Measurements from ENCODE around the gene LMX1B. TPM values are rescaled to one million over a fixed set of nuclear protein-coding genes. Genes with fewer than 3 reads are reported as not detected.

LMX1B gene
- polyA plus RNA-seq, 1 donor from 2014 or later: not detected

DNA sequence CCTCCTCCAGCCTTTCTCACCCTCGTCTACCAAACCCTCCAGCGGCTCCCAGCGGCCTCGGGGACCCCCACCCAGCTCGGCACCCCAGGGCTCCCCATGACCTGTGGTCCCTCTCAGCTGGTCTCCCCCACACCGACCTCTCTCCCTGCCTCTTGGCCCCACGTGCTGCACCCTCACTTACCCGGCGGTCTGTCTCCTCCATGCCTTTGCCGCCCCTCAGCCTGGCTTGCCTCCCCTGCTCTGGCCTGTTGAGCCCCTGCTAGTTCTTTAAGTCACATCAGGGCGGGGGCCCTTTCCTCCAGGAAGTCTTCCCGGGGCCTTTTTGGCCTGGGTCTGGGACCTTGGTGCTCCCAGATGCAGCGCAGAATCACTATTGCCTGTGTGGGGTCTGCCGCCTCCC lies 81.5 kb downstream of the LMX1B start:
- H3K79me2 ChIP-seq (replicated peaks; ENCODE audit: insufficient read depth, low read length): no peaks in the 10 kb centered on the region
- no peaks in the 10 kb centered on the region for H4K20me1 ChIP-seq (ENCODE audit: insufficient read depth)
- no peaks in the 10 kb centered on the region for H3K9me3 ChIP-seq (ENCODE audit: low read length)
- no peaks in the 10 kb centered on the region for H3K9me2 ChIP-seq (ENCODE audit: insufficient read depth, low read length)
- H3K9ac ChIP-seq (ENCODE audit: low read length): no peak overlapping the region
- no peak overlapping the region for H3K4me2 ChIP-seq (ENCODE audit: low read length)
- no peaks in the 10 kb centered on the region for H3K36me3 ChIP-seq (ENCODE audit: insufficient read depth, low read length)
- no peaks in the 10 kb centered on the region for H3F3A ChIP-seq (ENCODE audit: insufficient read depth, low read length, poor library complexity, severe bottlenecking)
- H3K27ac ChIP-seq (ENCODE audit: low read length): no peak overlapping the region
- no peak overlapping the region for H2AFZ ChIP-seq (ENCODE audit: low read depth, low read length)
- H3K27me3 ChIP-seq (ENCODE audit: insufficient read depth, low read depth, low read length): no peaks in the 10 kb centered on the region
- H3K4me3 ChIP-seq (ENCODE audit: low read length): no peak overlapping the region
- TF ChIP-seq EP300 (conservative IDR thresholded peaks at IDR 0.05; ENCODE audit: poor library complexity, severe bottlenecking) (no peak), TAF1 (IDR thresholded peaks at IDR 0.05; ENCODE audit: low read depth) (no peak), SMC3 (conservative IDR thresholded peaks at IDR 0.05; ENCODE audit: poor library complexity) (no peak), POLR2AphosphoS5 (IDR thresholded peaks at IDR 0.05) (no peak), EZH2 (IDR thresholded peaks at IDR 0.05; ENCODE audit: borderline replicate concordance, insufficient read depth, low read length, poor library complexity, severe bottlenecking) (no peak), MXI1 (conservative IDR thresholded peaks at IDR 0.05; ENCODE audit: poor library complexity, severe bottlenecking) (no peak), RAD21 (conservative IDR thresholded peaks at IDR 0.05) (no peak)
- TF ChIP-seq, protein P1, sequence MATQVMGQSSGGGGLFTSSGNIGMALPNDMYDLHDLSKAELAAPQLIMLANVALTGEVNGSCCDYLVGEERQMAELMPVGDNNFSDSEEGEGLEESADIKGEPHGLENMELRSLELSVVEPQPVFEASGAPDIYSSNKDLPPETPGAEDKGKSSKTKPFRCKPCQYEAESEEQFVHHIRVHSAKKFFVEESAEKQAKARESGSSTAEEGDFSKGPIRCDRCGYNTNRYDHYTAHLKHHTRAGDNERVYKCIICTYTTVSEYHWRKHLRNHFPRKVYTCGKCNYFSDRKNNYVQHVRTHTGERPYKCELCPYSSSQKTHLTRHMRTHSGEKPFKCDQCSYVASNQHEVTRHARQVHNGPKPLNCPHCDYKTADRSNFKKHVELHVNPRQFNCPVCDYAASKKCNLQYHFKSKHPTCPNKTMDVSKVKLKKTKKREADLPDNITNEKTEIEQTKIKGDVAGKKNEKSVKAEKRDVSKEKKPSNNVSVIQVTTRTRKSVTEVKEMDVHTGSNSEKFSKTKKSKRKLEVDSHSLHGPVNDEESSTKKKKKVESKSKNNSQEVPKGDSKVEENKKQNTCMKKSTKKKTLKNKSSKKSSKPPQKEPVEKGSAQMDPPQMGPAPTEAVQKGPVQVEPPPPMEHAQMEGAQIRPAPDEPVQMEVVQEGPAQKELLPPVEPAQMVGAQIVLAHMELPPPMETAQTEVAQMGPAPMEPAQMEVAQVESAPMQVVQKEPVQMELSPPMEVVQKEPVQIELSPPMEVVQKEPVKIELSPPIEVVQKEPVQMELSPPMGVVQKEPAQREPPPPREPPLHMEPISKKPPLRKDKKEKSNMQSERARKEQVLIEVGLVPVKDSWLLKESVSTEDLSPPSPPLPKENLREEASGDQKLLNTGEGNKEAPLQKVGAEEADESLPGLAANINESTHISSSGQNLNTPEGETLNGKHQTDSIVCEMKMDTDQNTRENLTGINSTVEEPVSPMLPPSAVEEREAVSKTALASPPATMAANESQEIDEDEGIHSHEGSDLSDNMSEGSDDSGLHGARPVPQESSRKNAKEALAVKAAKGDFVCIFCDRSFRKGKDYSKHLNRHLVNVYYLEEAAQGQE (IDR thresholded peaks at IDR 0.05; ENCODE audit: borderline replicate concordance): no peak
- TF ChIP-seq, protein P2, sequence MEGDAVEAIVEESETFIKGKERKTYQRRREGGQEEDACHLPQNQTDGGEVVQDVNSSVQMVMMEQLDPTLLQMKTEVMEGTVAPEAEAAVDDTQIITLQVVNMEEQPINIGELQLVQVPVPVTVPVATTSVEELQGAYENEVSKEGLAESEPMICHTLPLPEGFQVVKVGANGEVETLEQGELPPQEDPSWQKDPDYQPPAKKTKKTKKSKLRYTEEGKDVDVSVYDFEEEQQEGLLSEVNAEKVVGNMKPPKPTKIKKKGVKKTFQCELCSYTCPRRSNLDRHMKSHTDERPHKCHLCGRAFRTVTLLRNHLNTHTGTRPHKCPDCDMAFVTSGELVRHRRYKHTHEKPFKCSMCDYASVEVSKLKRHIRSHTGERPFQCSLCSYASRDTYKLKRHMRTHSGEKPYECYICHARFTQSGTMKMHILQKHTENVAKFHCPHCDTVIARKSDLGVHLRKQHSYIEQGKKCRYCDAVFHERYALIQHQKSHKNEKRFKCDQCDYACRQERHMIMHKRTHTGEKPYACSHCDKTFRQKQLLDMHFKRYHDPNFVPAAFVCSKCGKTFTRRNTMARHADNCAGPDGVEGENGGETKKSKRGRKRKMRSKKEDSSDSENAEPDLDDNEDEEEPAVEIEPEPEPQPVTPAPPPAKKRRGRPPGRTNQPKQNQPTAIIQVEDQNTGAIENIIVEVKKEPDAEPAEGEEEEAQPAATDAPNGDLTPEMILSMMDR (IDR thresholded peaks at IDR 0.05; ENCODE audit: poor library complexity, severe bottlenecking): no peak

DNA sequence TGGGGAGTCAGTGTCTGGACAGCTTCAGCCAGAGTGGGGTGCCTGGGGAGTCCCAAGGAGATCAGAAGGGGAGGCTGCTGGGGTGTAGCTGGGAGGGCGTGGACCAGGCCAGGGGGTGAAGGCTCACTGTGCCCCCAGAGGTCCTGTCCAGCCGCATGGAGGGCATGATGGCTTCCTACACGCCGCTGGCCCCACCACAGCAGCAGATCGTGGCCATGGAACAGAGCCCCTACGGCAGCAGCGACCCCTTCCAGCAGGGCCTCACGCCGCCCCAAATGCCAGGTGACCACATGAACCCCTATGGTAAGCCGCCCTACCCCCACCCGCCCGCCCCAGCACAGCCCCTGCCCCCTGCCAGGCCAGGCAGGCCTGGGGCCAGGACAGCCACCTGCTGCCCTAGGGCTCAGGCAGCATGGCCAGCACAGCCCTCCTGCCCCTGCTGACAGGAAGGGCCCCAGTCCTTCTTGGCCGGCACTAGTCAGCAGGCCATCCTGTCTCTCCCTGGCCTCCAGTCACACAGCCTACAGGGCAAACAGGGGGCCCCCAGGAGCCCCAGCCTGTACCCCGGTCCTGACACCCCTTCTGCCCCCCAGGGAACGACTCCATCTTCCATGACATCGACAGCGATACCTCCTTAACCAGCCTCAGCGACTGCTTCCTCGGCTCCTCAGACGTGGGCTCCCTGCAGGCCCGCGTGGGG lies 82.1 kb downstream of the LMX1B start:
- no peaks in the 10 kb centered on the region for H3K36me3 ChIP-seq (ENCODE audit: insufficient read depth, low read length)
- H3K27me3 ChIP-seq (ENCODE audit: insufficient read depth, low read depth, low read length): no peaks in the 10 kb centered on the region
- H3K9ac ChIP-seq (ENCODE audit: low read length): no peak overlapping the region
- H2AFZ ChIP-seq (ENCODE audit: low read depth, low read length): no peak overlapping the region
- H3K4me2 ChIP-seq (ENCODE audit: low read length): no peak overlapping the region
- no peak overlapping the region for H3K27ac ChIP-seq (ENCODE audit: low read length)
- H3K9me2 ChIP-seq (ENCODE audit: insufficient read depth, low read length): no peaks in the 10 kb centered on the region
- no peaks in the 10 kb centered on the region for H3K9me3 ChIP-seq (ENCODE audit: low read length)
- TF ChIP-seq EP300 (conservative IDR thresholded peaks at IDR 0.05; ENCODE audit: poor library complexity, severe bottlenecking) (no peak), SMC3 (conservative IDR thresholded peaks at IDR 0.05; ENCODE audit: poor library complexity) (no peak), EZH2 (IDR thresholded peaks at IDR 0.05; ENCODE audit: borderline replicate concordance, insufficient read depth, low read length, poor library complexity, severe bottlenecking) (no peak), POLR2AphosphoS5 (IDR thresholded peaks at IDR 0.05) (no peak), RAD21 (conservative IDR thresholded peaks at IDR 0.05) (no peak), MXI1 (conservative IDR thresholded peaks at IDR 0.05; ENCODE audit: poor library complexity, severe bottlenecking) (no peak), TAF1 (IDR thresholded peaks at IDR 0.05; ENCODE audit: low read depth) (no peak)
- TF ChIP-seq, protein P1 (IDR thresholded peaks at IDR 0.05; ENCODE audit: borderline replicate concordance): no peak
- TF ChIP-seq, protein P2 (IDR thresholded peaks at IDR 0.05; ENCODE audit: poor library complexity, severe bottlenecking): no peak
- no peaks in the 10 kb centered on the region for H3F3A ChIP-seq (ENCODE audit: insufficient read depth, low read length, poor library complexity, severe bottlenecking)
- H4K20me1 ChIP-seq (ENCODE audit: insufficient read depth): no peaks in the 10 kb centered on the region
- no peaks in the 10 kb centered on the region for H3K79me2 ChIP-seq (replicated peaks; ENCODE audit: insufficient read depth, low read length)
- H3K4me3 ChIP-seq (ENCODE audit: low read length): no peak overlapping the region

All from neural cell (in vitro differentiated cells).